Heart left ventricle (tissue), 13 donors: ENCODE data around the gene SNX9.

ENCODE experiments used
- CTCF ChIP-seq, 12 donors: fragments of 200-600 bp; sonication (generic) in 4 of 12; IDR thresholded peaks; one replicate each; pipeline versions ENCODE4 v1.5.0 to v1.8.0; 2018 to 2022; ENCODE audit warnings: antibody characterized with exemption in 12 of 12, mild to moderate bottlenecking in 5 of 12
- POLR2A ChIP-seq, 2 donors: fragments of 450-650 bp; IDR thresholded peaks; one replicate each; pipeline ENCODE4 v1.6.1; 2017; ENCODE audit warnings: antibody characterized with exemption in 2 of 2, mild to moderate bottlenecking in 2 of 2, moderate library complexity in 2 of 2
- donor health status: ischemic (EF 13 %, LVEDD 7.1; RV severe dilation, severe dysfunction).
- donor health status: DM: no; HTN: yes; CAD: no.
- donor health status: DM: no; HTN: no; CAD: no.
- donor health status: ischemic (EF 25% LVEDD 6.9; RV normal size, moderate dysfunction).
- donor health status: ischemic (EF 25% LVEDD 5.7; RV mildly dilated, moderate dysfunction).
- donor health status: ischemic (EF 35%, LVEDD 5.7; RV mildly dilated, moderate dysfunction).
- donor health status: nonischemic (EF 11% LVEDD 7.7; RV severe dilation, severe dysfunction).
- donor health status: DM: yes; HTN: yes; CAD: no.
- donor health status: PGD.
- donor health status: ischemic (EF 29% LVEDD 5.4; RV normal size, mild dysfunction).
- donor health status: nonischemic (EF 23%, LVEDD 6.1; RV moderate dilation, normal function).

DNA sequence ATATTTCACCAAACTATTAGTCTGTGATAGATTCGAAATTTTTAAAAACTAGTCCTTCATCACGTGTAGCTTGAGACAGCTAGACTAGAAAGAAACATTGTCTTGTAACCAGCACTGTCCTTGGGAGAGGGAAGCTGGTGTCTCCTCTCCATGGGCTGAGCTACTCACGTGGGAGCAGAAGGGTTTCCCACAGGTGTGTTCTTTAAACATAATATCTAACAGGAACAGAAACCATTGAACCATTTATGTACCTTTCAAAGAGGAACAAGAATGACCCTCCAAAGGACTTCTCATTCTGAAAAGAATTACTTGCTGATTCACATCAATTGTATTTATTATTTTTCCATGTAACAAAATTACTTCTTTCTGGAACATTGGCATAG is 86.2 kb downstream of the SNX9 start:
- TF ChIP-seq CTCF (IDR thresholded peaks at IDR 0.05) = no peak
- TF ChIP-seq POLR2A (IDR thresholded peaks at IDR 0.05) = no peak
